NCI-H2171 (cell line): ENCODE results near the gene GAPT.

Experiments used
- DNase-seq: peaks from one replicate; lab custom pipeline; 2025; lab: John Stamatoyannopoulos, UW

The GAPT gene

DNA sequence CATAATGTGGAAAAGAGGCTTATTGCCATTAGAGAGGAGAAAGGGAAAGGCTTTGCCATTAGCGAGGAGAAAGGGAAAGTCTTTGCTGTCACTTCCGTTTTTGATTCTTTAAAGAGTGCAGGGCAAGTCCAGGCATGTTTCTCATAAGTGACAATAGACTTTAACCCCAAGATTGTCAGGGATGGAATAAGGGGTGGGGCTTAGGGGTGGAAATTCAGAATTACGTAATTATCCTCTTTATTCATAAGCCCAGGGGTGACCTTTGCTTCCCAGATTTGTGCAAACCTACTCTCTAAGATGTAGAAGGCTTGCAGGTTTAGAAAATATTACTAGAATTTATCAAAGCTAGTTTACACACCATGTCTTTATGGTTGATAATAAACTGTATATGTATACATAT lies 29.1 kb upstream of the GAPT start:
- DNase-seq: no peak

DNA sequence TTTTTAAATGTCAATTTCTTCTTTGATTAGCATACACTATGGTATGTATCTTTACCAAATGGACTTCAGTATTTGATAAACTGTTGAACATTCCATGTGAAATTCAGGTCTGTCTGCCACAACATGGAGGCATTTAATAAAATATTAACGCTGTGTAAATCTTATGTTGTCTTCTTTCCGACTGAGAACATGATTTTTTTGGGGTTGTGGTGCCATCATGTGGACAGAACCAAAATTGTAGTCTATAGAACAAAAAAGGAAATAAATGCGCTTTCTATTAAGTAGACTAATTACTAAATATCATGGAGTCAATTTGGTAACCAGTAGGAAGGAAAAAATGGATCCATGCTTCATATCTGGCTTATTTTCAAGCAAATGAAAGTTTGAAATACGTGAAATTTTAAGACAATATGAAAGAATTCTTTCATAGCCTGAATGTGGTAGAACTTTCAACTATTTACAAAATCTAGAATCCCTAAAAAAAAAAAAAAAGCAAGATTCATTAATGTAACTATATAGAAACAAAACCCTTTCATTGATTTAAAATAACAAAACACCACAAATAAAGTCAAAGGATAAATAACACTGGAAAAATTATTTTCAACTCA lies 28.5 kb upstream of the GAPT start:
- DNase-seq: no peak

DNA sequence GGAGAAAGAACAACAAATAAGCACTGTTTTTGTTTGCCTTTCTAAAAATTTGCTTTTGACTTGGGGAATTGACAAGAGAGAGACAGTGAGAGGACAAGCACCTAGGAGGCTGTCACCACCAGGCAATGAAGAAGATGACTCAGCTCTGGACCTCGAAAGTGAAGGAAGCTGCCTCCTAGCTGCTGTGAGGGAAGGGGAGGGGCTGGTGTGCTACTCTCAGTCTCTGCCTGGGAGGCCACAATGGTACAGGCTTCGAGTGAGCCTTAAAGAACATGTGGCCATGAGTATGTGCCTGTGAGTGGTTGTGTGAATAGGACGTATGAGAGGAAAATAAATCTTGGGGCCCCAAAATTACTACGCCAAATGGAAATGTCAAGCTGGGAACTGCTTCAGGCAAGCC lies 24.3 kb upstream of the GAPT start:
- DNase-seq: no peak

DNA sequence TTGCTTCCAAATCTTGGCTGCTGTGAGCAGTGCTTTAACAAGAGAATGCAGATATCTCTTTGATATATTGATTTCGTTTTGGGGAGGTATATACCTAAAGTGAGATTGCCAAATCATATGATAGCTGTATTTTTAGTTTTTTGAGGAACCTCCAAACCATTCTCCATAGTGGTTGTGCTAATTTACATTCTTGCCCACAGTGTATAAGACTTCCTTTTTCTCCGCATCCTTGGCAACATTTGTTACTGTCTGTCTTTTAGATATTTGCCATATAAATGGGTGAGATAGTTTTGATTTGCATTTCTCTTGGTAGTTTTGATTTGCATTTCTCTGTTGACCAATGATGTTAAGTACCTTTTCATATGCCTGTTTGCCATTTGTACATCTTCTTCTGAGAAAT lies 21.3 kb upstream of the GAPT start:
- no peak for DNase-seq

DNA sequence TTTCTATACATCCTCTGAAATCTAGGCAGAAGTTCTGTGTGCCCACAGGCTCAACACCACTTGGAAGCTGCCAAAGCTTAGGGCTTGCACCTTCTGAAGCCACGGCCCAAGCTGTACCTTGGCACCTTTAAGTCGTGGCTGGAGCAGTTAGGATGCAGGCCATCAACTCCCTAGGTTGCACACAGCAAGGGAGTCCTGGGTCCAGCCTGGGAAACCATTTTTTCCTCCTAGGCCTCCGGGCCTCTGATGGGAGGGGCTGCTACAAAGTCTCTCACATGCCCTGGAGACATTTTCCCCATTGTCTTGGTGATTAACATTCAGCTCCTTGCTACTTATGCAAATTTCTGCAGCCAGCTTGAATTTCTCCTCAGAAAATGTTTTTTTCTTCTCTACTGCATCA lies 15.8 kb upstream of the GAPT start:
- no peak for DNase-seq

DNA sequence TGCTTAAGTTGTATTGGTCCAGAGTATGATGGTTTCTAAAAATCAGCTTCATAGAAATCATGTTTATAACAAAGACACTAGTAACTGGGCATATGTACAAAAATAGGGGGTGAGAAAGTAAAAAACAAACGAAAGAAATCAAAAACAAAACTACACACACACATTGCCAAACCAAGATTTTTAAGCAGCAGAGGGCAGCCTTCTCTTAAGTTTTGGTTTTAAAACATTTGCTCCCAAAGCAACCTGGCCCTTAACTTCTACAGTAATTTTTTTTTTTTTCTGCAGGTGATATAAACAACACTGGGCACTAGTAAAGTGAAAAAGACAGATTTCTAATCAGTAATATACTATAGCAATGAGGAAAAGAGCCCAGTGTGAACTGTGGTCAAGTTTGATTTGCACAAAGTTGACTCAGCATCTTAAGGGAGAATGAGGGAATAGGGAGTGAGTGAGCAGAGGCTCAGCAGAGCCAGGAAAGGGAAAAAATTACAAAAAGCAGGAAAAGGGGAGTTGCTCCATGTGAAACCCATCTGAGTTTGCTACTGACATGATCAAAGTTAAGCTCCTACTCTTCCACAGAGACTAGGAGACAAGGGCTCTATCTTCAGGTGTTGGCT lies 13.4 kb upstream of the GAPT start:
- DNase-seq: no peak

DNA sequence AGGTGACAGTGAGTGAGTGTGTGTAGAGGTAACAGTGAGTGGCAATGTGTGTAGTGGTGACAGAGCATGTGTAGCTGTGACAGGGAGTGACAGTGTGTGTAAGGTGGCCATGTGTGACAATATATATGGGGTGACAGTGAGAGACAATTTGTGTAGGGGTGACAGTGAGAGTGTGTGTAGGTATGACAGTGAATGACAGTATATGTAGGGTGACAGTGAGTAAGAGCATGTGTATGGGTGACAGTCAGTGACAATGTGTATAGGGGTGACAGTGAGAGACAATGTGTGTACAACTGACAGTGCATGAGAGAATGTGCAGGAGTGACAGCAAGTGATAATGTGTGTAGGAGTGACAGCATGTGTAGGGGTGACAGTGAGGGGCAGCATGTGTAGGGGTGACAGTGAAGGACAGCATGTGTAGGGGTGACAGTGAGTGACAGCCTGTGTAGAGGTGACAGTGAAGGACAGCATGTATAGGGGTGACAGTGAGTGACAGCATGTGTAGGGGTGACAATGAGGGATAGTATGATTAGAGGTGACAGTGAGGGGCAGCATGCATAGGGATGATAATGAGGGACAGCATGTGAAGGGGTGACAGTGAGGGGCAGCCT lies 10.1 kb upstream of the GAPT start:
- DNase-seq: no peak

DNA sequence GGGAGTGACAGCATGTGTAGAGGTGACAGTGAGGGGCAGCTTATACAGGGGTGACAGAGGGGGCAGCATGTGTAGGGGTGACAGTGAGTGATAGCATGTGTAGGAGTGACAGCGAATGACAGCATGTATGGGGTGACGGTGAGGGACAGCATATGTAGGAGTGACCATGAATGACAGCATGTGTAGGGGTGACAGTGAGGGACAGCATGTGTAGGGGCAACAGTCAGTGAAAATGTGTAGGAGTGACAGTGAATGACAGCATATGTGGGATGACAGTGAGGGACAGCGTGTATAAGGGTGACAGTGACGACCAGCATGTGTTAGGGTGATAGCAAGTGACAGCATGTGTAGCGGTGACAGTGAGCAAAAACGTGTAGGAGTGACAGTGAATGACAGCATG lies 9.4 kb upstream of the GAPT start:
- no peak for DNase-seq

DNA sequence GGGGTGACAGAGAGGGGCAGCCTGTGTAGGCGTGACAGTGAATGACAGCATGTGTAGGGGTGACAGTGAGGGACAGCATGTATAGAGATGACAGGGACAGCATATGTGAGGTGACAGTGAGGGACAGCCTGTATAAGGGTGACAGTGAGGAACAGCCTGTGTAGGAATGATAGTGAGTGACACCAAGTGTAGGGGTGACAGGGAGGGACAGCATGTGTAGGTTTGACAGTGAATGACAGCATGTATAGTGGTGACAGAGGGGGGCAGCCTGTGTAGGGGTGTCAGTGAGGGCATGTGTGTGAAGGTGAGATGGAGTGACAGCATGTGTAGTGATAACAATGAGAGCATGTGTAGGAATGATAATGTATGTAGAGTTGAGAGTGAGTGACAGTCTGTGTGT lies 8.7 kb upstream of the GAPT start:
- no peak for DNase-seq

DNA sequence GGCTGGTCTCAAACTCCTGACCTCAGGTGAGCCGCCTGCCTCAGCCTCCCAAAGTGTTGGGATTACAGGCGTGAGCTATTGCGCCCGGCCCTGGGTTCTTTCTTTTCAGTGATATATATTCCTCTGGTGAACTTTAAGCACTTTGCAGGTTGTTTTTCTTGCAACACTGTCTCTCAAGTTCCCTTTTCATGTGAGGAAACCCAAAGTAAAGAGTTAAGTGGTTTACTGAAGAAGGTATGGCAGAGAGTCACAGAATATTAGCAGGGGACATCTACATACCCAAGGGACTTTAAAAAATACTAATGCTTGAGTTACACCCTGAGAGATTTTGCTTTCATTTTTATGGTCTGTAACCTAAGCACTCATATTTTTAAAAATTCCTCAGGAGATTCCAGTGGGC lies 6.7 kb upstream of the GAPT start:
- no peak for DNase-seq

DNA sequence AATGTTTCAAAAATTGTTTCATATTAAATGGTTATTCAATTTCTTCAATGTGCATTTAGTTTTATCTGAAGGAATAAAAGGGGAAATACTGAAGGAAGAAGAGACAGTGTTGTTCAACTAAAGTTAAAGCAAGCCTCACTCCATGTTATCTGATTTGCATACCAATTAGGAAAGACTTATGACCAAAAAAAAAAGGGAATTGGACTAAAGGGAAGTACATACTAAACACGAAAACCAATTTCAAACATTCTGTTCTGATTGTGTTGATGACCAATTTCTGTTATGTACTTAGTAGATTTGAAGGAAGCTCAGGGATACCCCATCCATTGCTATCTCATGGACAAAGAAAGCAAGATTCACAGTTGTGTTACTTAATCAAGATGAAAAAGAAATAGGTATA lies 4.9 kb upstream of the GAPT start:
- no peak for DNase-seq

DNA sequence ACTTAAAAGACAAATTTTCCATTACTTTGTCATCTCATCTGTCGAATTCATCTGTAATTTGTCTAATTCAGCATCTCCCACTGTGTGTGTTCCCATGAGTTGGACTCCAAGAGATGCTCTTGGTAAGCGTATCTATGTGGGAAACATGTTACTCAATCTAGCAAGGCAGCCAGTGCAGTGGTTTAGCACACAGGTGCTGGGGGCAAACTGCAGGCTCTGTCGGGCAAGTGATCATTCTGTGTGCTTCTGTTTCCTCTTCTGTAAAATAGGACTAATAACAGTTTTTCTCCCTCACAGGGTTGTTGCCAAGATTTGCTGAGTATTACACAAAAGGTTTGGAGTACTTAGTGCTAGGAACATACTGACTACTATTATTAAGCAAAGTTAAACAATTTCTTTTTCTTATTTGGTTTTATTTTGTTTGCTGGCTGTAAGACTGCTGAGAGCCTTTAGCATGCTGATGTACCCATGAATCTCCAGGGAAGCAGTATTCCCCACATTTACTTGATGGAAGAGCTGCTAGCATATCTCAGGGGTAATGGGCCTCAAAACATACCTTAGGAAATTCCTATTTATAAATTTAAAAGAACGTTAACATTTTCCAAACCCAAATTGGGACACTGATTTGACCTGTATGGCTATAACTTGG lies 709 bp upstream of the GAPT start:
- no peak for DNase-seq

DNA sequence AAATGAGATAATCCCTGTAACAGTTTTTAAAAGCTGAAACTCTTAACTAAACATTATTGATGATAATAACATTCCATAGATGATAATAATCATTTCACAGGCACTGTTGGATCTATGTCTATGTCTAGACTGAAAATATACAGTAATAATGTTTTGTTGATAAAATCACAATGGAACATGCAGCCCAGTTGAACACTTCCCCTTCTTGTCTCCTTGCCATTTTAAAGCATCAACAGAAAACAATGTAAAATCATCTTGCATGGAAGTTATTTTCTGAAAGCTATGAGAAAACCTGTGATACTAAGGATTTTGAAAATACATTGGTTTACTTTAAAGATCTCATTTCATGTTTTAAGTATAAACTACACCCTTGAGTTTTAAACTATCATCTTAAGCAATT lies 1.9 kb downstream of the GAPT start:
- DNase-seq: no peak

DNA sequence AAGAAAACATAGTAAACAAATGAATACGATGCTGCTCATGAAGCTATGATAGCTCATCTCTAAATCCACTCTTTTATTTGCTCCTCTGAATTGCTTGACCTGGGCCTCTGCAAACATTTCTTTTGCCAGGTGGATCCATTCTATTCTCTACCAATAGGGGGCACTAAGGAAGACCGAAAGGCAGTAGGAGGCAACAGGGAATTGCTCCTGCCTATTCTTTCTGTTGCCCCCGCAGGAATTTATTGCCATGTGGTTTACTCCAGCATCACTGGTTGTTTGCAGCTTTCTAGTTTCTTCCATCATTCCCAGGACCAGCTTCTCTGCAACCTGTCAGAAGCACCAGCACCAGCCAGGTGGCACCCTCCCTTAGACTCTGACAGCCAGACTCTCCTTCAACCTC lies 5.3 kb downstream of the GAPT start:
- no peak for DNase-seq

DNA sequence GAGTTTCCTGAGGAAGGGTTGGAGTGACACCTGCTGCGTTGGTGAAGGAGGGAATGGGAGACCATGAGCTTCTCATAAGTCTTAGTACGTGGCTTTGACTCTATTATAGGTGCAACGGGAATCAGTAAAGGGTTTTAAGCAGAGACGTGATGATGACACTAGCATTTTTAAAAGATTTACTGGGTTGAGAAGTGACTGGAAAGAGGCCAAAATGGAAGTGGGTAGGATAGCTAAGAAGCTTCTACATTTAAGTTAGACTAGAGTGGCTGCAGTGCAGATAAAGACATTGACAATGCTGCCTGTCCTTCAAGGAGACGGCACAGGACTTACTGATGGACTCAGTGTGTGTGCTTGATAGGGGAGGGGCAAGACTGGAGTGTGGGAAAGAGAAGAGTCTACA lies 6.2 kb downstream of the GAPT start:
- DNase-seq: no peak

DNA sequence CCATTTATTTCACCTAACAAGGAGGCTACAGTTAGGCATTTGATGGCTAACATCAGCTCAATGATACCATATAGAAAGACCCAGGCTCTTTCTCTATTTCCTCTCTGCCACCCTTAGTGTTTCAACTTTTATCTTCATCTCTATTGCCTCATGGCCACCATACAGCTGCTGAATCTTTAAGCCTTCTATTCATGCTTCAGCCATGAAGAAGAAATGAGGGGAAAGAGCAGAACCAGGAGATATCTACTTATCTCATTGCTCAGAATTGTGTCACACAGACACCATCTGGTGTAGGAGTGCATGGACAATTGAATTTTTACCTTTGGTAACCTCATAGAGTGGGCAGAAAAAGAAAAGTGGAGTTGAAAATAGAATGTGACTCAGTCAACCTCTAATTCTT lies 6.7 kb downstream of the GAPT start:
- DNase-seq: no peak

DNA sequence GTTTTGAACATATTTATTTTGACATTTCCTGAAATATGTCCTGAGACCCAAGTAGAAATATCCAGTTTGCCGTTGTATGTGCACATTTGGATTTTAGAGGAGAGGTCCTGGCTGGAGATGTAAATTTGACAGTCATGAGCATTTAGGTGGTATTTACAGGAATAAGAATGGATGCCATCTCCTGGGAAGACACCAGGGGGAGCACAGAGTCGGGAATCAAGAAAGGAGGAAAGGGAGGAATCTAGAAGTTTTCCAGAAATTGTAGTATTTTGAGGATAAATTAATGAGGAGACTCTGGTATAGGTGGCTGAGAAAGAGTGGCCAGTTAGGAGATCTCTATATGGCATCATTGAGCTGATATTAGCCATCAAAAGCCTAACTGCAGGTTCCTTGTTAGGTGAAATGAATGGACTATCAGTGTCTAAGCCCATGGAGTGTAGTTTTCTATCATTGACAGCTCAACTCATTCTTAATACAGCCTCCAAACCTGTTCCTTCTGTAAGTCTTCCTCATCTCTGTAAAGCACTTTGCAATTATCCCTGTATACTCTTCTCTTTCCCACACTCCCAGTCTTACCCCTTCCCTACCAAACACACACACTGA lies 7.2 kb downstream of the GAPT start:
- DNase-seq: no peak

DNA sequence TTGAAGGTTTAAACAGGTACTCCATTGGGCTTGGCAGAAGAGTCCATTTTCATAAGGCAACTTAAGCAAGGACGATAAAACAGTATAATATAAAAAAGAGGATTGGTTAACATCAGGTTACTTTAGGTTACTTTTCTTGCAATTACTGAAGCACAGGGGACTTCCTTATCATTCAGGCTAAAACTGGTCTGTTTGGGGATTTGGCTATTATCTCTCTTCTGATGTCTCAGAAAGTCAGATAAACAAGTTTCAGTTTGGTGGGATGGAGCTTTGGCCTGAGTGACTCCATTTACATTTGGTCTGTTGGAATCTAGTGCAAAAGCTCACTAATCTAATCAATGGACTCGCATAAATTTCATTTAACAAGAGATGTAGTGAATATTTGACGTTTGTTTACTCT lies 8.0 kb downstream of the GAPT start:
- no peak for DNase-seq

DNA sequence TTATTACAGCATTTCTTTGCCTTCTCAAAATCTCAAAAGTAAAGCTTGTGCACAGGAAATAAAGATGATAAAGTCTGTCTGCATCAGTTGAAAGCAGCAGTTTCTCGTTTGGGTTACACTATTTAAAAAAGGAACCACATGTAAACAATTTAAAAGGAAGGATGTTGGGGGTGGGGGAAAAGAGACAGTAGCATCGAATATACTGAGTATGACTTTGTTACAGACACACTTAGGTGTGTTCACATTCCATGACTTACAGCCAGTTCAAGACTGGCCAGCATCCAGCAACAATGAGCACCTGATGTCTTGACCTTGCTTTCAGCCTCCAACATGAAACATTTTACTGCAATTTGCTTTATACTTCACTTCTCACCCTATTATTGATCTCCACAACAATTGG lies 8.7 kb downstream of the GAPT start:
- DNase-seq: no peak

DNA sequence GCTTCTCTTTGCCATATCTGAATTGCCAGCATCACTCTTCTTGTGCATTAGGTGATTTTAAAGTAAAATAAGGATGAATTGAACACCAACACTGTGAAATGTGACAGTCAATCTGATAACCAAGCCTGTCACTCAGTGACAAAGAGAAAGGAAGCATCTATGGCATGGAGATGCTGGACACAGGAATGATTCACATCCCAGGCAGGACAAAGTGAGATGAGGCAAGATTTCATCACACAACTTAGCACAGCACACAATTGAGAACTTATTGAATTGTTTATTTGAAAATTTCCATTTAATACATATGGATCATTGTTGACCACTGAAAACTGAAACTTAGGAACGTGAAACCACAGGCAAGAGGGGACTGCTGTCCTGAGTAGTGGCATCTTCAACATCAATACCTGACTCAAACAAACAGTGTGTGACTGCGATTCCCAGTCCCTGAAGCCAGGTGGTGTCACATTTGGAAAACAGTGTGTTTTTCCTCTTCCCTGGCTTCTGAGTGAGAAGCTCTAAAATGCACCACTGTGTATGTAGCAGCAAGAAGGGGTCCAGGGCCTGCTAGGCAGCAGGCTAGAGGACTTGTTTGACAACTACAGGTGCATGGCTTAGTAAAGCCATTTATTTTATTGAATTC lies 10.7 kb downstream of the GAPT start:
- no peak for DNase-seq

DNA sequence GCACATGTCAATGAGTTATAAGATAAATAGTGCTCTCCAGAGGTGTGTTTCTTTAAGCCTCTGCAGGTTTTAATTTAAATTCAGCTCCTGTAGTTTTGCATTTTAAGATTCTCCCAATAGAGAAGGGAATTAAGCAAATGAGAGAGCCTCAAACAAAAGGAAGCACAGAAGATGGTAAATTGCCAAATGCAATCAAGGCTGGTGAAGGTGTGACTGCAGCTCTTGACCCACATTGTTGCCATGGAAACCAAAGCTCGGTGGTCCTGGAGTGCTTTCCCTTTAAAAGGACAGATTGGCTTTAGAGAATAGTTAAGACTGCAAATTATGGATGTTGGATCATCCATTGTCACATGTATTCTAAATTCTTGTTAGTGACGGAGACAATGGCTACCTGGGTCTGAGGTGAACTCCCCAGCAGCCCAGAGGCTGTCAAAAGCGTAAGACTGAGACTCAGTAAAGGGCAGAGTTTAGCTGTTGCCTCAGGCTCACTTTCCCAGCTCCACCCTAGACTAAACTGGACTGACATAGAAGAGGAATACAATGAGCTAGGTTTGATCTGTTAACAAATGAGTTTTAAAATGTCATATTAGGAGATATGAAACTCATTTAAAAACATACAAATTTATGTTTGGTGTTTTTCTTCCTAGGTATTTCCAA lies 12.3 kb downstream of the GAPT start:
- DNase-seq: no peak

DNA sequence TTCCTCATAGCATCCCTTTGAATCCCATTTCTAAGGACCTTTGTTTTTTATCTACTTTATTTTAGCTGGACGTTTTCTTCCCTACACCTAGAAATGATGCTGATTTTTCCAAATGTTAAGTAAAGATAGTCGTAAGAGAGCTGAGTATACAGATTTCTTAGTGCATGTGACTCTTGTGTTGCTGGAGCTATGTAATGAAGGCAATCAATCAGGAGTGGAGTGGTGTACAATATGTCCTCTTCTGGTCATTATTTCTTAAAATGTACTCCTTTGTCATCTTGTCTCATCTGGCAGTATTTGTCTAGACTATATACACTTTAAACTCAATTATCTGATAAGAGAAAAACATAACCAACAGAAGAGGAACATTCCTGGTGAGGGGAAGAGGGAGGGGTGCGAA lies 13.5 kb downstream of the GAPT start:
- DNase-seq: no peak
